ENCODE measurements around the gene DOLPP1.

DNA sequence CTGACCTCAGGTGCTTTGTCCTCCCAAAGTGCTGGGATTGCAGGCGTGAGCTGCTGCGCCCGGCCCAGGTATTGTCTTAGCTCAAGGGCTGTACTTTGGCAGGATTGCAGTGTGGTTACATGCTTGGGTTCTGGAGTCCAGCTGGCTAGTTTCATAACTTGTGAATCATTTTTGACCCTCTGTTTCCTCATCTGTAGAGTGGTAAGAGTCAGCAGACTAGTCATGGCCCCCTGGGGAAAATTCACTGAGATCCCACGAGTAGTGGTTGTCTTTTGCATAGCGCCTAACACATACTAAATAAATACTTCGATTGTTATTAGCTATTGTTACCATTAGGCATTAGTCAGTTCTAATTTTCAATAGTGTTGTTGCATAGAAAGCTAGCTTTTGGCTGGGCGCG lies 44.6 kb downstream of the DOLPP1 start:
- TF ChIP-seq ZNF791 (tag by site-specific recombination; IDR thresholded peaks at IDR 0.05), result no peak
- TF ChIP-seq, protein P1, sequence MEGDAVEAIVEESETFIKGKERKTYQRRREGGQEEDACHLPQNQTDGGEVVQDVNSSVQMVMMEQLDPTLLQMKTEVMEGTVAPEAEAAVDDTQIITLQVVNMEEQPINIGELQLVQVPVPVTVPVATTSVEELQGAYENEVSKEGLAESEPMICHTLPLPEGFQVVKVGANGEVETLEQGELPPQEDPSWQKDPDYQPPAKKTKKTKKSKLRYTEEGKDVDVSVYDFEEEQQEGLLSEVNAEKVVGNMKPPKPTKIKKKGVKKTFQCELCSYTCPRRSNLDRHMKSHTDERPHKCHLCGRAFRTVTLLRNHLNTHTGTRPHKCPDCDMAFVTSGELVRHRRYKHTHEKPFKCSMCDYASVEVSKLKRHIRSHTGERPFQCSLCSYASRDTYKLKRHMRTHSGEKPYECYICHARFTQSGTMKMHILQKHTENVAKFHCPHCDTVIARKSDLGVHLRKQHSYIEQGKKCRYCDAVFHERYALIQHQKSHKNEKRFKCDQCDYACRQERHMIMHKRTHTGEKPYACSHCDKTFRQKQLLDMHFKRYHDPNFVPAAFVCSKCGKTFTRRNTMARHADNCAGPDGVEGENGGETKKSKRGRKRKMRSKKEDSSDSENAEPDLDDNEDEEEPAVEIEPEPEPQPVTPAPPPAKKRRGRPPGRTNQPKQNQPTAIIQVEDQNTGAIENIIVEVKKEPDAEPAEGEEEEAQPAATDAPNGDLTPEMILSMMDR (tag by site-specific recombination; IDR thresholded peaks at IDR 0.05), result no peak
- TF ChIP-seq, protein P2, sequence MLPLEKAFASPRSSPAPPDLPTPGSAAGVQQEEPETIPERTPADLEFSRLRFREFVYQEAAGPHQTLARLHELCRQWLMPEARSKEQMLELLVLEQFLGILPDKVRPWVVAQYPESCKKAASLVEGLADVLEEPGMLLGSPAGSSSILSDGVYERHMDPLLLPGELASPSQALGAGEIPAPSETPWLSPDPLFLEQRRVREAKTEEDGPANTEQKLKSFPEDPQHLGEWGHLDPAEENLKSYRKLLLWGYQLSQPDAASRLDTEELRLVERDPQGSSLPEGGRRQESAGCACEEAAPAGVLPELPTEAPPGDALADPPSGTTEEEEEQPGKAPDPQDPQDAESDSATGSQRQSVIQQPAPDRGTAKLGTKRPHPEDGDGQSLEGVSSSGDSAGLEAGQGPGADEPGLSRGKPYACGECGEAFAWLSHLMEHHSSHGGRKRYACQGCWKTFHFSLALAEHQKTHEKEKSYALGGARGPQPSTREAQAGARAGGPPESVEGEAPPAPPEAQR (tag by site-specific recombination; IDR thresholded peaks at IDR 0.05), result no peak
- no peak for TF ChIP-seq ZNF488 (tag by site-specific recombination; IDR thresholded peaks at IDR 0.05)
- no peak for TF ChIP-seq MYNN (tag by site-specific recombination; IDR thresholded peaks at IDR 0.05; ENCODE audit: borderline replicate concordance)
- TF ChIP-seq ZNF274 (IDR thresholded peaks at IDR 0.05; ENCODE audit: low read length), result no peak
- TF ChIP-seq ZNF274 (tag by site-specific recombination; IDR thresholded peaks at IDR 0.05; ENCODE audit: borderline replicate concordance), result no peak
- no peak for TF ChIP-seq ZBTB17 (tag by site-specific recombination; IDR thresholded peaks at IDR 0.05)
- no peak for TF ChIP-seq ZNF664 (tag by site-specific recombination; IDR thresholded peaks at IDR 0.05)
- no peak for TF ChIP-seq ZNF391 (tag by site-specific recombination; IDR thresholded peaks at IDR 0.05; ENCODE audit: borderline replicate concordance, low read depth)
- TF ChIP-seq ZBTB49 (tag by site-specific recombination; IDR thresholded peaks at IDR 0.05; ENCODE audit: low read depth), result no peak
- no peak for TF ChIP-seq ZNF830 (tag by site-specific recombination; IDR thresholded peaks at IDR 0.05; ENCODE audit: low read depth)
- TF ChIP-seq ZNF223 (tag by site-specific recombination; IDR thresholded peaks at IDR 0.05), result no peak
- TF ChIP-seq ZNF747 (tag by site-specific recombination; IDR thresholded peaks at IDR 0.05), result no peak

Data from HEK293 (cell line).